CD4-positive, alpha-beta T cell treated with Interleukin-4 for 1 hour (primary cell): Measurements from ENCODE around the gene CABLES2.

Experiments
- DNase-seq, 2 donors: peaks; one replicate each; pipeline ENCODE4 v3.0.0-alpha.2; 2020 to 2022

Gene CABLES2

DNA sequence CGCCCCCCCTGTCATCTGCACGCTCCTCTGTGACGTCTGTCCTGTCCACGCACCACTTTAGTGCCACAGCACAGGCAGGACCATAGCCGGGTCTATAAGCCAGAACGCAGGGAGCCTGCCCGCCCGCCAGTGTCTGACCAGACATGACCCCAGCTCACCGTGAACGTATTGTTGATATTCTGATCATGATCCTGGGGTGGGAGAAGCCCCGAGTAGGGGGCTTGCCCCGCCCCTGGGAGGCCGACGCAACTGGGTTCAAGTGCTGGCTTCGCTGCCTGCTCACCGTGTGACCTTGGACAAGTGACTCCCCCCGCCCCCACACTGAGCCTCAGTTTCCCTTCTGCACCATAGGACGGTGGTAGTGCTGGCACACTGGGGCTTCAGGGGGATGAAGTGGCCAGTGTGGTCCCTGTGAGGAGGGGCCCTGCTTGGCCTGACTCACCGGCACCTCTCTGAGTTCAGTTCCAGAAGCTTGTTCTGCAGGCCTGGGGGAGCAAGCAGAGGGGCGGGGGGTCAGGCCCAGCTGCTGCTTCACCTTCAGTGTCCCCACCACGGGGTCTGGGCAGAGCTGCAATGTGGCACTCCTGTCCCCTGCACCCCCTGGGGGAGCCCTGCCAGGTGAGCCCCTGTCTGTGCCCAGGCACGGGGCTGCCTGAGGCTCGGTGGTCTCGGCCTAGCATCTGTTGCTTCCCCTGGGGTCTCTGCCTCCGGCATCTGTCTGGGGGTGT, 11.1 kb upstream of the CABLES2 start:
- no peak for DNase-seq

DNA sequence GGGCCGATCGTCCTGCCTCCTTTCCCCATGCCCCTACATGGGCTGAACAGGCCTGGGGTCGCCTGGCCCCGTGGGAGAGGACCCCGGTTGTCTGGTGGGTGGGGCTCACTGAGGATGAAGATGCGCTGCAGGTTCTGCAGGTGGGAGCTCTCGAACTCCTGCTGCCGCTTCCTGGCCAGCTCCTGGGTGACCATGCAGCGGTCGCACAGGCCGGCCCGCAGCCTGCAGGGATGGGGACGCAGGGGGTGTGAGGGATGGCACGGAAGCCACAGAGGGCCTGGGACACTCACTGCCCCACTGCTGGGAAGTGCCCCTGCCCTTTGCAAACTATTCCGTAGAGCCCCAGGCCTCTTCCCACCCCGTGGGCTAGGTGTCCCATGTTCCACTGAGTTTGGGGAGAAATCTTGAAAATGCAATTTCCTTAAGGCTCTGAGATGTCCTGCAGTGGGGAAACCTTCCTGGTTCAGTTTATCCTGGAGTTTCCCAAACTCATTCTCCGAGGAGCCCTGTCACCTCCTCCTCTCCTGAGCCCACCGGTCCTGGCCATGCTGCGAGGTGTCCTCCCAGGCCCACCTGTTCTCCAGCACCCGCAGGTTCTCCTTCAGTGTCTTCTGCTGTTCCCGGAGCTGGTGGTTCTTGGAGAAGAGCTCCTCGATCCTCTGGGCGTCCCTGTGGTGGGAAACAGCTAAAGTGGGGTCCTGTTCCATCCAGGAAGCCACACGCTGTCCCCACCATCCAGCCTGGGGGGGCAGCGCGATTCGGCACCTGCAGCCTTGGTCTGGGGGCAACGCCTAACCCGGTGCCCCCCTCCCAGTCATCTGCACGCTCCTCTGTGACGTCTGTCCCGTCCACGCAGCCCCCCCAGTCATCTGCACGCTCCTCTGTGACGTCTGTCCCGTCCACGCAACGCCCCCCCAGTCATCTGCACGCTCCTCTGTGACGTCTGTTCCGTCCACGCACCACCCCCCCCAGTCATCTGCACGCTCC, 9.9 kb upstream of the CABLES2 start:
- DNase-seq = no peak

DNA sequence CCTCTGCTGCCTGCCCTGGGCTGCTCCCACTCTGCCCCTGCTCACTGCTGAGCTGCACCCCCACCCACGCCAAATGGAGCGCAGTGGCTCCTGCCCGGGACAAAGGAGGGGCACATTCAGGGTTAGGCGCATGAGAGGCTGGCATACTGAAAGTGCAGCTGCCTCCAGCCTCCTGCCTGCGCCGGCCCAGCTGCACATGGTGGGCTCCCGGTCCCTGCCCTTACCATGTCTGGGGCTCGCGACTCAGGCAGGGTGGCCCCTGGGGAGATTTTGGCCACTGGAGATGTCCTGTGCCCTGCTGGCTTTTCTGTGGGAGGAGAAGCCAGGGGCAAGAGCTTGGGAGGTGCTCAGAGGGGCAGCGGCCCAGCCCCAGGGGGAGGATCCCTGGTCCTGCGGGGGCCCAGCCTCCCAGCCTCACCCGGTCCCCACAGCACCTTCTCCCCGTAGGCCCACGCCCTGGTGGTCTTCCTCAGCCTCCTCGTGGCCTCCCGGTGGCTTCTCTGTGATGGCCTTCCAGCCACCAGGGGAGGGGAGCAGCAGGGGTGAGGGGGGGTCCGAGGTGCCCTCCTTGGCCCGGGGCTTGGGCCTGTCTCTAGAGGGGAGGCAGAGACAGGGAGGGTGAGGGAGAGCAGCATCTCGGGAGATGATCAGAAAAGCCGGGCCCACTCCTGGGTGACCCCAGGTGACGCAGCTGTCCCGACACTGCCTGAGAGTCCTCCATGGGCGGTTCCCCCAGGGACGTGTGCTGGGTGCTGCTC, 8.4 kb upstream of the CABLES2 start:
- DNase-seq = no peak

DNA sequence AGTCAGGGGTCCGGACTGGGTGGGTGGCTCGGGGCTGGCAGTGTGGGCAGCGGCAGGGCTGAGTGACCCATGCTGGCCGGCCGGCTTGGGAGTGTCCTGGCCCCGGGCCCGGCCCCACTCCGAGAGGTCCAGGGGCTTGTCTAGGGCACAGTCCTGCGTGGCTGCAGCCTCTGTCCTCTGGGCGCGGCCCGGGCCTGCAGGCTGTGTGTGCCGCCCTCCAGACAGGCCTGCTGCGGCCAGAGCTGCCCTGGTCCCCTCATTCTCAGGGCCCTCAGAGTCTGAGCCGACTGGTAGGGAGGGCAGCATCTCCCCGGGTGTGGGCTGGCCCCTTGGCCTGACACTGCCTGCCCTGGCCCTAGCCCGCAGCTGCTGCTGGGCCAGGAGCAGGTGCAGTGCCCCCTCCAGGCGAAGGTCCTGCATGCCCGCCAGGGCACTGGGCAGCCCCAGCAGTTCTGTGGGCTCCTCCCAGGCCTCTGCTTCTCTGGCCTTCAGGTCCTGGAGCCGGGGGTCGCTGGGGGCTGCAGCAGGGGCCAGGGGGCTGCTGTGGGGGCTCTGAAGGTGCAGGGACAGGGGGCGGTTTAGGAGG, 6.9 kb upstream of the CABLES2 start:
- no peak for DNase-seq

DNA sequence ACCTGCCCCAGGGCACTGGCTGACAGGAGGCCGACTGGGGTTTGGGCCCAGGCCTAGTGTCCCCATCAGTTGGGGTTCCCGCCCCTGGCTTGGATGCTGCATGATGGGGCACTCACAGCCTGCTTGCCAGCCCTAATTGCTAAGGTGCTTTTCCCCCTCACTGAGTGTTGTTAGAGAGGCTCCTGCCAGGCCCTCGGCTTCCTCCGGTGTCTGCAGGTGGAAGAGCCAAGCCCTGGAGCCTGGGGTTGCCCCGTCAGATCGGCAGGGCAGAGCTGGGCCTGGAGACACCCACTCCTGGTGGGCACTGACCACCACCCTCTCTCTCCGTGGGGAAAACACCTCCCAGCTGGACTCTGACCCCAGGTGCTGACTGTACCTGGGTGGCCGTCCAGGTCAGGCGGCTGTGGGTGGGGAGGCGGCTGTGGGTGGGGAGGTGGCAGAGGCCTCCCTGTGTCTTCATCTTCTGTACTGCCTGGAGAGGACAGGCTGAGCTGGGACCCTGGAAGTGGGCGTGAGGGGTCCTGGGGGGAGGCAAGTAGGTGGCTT, 6.0 kb upstream of the CABLES2 start:
- no peak for DNase-seq

DNA sequence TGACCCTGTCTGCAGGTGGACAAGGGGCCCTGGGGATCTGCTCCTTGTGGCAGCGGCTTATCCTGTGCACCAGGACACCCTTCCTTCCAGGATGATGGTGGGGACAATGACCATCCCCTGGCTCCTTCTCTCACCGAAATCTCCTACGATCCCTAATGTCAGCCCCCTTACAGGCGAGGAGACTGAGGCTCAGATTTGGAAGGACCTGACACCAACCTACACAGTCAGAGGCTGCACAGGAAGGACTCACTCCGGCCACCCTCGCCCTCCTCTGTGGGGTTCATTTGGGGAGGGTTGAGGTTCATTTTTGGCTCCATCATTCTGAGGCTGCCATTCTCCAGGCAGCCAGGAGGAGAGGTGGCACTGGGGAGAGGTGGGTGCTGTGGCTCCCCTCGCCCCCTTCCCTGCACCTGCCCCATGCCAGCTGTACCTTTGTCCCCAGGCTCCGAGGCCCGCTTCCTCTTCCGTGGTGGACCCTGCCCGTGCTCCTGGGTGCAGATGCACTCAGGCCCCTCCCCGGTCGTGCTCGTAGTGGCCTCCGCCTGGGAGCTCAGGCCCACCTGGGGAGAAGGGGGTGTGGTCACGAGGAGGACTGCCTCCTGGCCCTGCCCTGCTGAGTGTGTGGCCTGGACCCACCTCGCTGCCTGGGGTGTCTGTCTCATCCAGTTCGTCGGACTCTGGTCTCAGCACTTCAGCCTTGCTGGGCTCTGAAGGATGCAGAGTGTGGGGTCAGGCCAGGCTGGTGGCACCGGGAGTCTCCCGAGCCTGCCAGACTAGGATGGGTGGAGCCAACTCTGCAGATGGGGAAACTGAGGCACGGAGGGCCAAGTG, 5.3 kb upstream of the CABLES2 start:
- DNase-seq = no peak

DNA sequence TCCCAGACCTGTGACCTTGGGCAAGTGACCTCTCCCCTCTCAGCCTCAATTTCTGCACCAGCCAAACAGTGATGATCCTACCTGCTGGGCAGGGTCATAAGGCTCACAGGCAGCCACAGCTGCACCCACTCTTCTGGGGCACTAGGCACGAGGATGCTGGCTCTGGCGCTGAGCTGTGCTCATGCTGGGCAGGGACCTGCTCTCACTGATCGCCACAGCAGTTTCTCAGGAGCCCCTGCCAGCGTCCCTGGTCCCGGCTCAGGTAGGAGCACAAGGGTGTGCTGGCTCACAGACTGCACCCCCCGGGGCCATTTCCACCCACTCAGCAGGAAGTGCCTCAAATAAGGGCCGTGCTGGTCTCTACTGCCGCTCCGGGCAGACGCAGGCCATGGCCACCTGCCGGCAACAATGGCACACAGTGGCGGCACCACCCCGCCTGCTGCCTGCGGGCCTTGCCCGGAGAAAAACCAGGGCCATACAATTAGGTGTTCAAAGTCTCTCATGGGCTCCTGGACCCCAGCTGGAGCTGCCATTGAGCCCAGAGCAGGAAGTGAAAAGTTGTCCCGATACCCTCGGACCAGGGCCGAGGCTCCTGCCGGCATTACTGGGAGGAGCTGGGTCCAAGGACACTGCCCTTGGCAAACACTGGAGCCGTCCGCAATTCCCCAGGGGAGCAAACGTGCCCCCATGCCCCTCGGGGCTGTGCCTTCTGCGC, 4.6 kb upstream of the CABLES2 start:
- no peak for DNase-seq

DNA sequence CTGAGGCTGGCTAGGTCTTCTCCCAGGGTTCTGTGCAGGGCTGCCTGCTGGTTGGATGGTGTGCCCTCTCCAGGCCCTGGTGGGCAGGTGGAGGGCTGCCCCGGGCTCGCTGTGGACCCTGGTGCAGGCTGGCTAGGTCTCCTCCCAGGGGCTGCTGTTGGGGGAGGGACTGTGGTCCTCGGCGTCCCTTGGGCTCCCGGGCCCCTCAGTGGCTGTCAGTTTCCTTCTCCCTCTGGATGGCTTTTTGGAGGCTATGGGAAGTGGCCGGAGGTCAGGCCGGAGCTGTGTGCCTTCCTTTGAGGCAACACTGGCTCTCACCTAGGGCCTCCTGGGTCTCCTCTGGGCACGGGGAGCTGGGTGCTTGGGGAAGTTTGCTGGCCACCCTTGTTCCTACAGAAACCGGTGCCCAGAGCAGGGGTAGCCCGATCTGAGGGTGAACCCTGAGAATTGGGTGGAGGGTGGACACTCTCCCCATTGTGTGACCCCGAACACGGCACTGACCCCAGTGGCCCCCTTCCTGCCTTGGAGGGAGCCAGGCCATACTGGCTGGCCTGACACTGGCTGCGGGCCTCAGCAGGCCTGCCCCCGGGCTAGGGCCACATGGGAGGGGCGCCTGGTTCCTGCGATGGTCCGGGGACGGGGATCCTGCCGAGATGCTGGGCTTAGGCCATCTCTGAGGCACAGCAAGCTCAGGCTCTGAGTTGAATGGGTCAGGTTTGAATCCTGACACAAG, 3.8 kb upstream of the CABLES2 start:
- no peak for DNase-seq

DNA sequence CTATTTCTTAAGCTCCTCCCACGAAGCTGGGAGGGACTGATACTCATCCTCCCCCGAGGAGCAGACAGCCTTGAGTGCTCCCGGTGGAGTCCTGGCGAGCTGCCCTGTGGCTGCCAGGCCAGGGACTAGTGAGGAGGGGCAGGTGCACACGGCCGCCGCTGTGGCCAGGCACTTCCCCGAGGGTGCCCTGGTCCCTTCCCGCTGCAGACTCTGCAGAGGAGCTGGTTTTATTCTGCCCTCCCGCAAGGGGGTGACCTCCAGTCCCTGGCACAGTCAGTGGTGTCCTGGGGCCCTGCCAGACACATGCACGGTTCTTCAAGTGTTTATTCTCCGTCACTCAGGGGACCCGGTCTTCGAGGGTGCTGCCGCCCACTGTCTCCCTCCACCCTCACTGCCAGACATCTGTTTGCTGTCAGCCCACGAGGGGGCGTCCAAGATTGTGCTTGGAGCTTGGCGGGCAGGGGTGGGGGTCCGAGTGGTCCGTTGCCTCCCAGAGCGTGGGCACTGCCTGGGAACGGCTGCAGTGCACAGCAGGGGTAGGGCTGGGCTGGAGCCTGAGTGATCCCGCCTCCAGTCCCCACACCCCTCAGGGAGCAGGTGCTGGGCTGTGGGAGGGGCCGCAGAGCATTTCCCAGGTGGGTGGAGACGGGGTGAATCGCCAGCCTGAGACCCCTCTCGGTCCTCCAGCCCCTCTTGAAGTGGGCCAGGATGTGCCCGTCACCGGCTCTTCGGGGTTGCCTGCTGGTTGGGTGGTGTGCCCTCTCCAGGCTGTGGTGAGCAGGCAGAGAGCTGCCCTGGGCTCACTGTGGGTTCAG, 3.1 kb upstream of the CABLES2 start:
- peak; percentile 26 to 33 for DNase-seq

DNA sequence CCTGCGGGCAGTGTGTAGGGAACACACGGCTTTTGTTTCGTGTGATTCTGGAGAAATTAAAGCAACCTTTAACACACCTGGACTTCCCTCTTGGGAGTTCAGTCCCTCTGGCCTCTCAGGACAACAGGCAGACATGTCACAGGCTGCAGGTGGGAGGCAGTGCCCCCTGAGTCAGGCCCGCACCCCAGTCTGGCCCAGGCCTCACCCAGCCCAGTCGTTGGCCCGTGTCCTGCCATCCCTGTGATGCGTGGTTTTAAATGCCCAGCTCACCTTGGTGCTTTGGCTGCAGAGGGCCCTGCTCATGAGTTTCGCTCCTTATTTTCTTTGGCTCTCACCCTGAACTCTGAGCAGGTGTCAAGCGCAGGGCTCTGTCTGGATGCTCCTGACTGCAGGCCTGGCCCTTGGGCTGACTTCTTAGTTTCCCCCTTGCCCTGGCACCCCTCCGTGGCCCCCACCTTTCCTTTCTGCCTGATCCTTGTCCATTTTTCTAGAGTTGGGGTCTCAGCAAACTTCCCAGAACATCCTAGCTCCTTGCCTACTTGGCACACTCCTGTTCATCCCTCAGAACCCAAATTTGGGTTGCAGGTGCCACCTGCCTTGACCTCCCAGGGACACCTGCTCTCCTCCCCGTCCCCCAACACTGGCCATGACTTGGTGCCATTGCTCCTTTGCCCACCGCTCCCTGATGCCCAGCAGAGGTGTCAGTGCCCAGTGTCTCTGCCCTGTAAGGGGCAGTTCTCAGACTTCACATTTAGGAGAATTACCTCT, 2.2 kb upstream of the CABLES2 start:
- DNase-seq = no peak

DNA sequence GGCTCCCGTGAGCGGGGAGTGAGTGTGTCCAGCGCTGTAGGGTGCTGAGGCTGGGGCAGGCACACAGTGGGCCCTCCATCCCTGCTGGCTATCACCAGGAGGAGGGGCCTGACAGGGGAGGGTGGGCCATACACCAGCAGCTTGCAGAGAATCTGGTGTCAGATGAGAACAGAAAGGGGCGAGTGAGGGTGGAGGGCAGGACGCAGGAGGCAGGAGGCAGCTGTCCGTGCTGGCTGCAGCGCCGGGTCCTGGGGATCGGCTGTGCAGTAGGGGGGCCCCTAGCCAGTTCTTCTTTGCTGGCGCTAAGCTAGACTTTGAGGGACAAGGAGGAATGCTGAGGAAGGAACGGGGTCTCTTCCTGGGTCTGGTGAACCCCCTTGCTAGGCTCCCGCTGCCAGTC, 1.6 kb upstream of the CABLES2 start:
- DNase-seq = no peak

DNA sequence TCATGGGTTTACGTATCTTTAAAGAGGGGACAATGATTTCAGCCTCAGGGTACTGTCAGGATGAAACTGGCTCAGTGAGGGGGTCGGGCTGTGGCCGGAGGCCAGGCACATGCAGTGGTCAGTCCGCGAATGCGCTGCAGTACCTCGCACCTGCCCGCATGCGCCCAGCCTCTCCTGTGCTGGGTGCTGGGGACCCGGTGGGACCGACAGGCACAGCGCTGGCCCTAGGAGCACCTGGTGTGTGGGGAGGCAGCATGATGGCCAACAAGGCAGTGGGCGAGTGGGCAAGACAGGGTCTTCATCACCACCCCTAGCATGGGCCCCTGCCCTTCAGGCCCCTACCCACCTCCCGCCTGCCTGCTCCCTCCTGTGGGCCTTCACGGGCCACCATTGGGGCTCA, 970 bp upstream of the CABLES2 start:
- no peak for DNase-seq

DNA sequence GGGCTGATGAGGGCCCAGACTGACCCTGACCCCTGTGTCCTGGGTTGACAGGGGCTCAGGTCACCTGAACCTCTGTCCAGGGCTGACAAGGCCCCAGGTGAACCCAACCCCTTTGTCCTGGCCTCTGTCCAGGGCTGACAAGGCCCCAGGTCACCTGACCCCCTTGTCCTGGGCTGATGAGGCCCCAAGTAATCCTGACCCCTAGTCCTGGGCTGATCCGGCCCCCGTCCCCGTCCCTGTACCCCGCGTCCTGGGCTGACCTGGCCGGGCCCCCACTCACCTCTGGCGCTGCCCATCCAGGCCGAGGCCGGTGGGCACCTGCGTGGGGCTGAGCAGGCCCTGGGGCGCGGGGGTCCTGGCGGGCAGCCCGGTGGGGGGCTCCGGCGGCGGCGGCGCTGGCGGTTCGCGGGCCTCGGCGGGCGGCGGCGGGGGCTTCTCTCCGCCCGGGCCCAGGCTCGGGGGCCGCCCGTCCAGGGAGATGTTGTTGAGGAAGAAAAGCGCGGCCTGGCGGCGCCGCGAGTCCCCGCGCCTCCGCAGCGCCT, 379 bp downstream of the CABLES2 start:
- no peak for DNase-seq

DNA sequence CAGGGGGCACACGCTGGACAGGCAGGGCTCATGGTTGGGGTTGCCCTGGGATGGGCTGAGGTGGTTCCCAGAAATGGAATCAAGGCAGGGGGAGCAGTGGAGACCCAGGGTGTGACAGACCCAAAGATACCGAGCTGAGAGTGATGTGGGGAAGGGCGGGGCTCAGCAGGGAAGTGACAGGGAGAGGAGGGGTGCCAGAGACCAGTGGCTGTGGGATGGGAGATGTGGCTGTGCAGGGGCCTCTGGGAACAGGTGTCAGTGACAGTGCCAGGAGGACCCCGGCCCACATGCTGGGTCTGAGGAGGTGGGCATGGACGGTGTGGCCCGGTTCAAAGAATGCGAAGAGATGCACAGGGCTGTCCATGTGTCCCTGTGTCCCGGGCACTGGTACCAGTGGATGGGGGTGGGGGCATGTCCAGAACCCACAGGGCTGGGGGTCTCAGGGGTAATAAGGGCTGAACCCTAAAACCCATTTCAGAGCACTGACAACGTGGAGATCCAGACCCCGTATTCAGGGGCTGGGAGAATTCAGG, 1.0 kb downstream of the CABLES2 start:
- DNase-seq = no peak

DNA sequence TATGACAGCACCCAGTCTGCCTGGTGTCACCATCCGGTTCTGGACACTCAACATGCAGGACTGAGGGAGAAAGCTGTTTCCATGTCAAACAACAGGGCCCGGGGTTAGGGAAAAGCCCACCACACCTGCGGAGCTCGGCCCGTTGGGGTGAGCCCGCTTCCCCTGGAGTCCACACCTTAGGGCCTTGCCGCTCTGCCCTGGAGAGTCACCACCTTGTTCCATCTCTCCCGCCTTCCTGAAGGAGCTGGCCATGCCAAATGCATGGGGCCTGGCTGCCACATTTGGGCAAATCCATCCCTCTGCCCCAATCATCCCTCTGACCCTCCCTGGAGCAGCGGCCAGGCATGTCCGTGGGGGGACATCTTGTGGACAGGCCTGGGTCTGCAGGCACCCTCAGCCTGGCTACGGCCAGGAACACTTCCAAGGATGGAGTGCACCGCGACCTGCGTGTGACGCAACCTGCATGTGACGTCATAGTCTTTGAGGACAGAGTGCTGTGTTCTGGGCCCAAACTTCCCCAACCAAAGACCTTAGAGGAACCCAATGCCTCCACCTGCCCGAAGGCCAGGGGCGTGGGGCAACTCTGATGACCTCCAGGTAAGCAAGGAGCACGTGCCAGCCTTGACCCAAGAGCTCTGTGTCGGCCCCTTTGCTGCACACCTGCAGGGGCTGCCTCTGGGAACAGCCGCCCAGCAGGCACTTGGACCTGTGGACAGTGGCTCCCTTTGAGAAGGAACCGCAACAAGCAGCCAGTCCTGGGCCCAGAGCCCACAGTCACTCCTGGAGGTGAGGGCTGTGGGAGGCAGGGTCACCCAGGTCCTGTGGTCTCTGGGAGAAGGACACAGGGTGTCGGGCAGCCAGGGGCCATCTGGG, 1.7 kb downstream of the CABLES2 start:
- peak in 1 of 2 donors; percentile 16 for DNase-seq

DNA sequence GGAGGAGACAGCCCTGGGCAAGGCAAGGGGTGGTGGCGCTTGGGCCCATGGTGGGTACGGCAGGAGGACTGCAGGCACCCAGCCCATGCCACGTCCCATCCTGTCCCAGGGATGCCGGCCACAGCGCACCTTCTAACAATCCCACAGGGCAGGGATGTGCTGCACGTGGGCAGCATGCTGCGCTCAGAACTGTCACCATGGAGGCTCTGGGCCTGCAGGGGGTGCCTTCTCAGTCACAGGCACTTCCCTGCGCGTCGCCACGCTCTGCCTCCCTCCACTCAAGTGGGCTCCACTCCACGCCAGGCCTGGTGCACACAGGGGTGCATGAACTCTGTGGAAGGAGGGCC, 2.4 kb downstream of the CABLES2 start:
- DNase-seq = no peak

DNA sequence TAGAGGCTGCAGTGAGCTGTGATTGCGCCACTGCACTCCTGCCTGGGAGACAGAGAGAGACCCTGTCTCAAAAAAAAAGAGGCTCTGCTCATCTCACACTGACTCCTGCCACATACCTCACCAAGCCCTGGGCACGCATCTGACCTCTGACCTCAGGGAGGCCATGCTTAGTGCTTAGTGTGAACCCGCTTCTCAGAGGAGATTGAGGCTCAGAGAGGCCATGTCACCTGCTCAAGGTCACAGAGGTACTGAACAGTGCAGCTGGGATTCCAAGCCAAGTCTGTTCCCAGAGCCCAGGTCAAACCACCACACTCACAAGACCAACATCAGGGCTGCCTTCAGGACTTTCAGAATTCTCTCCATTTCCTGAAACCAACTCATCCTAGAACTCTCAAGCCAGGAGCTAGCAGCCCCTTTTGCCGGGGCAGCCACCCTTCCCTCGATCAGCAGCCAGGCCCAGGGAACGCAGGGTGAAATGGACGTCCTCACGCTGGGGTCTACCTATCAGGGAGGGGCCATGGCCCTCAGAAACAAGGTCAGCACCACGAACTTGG, 2.9 kb downstream of the CABLES2 start:
- no peak for DNase-seq
